SK-N-MC (cell line): ENCODE results near the gene ARL6IP4.

Experiments used
- EZH2 ChIP-seq: fragments of 200-600 bp; sonication (generic); IDR thresholded peaks from one replicate; pipeline ENCODE4 v1.6.1; 2017; ENCODE audit warnings: antibody characterized with exemption
- FOXP2 ChIP-seq: optimal IDR thresholded peaks from 2 replicates; pipeline ENCODE3; 2011; ENCODE audit warnings: mild to moderate bottlenecking, moderate library complexity; ENCODE audit not compliant: insufficient read depth; ENCODE audit errors: extremely low read length, control extremely low read depth
- POLR2AphosphoS5 ChIP-seq: IDR thresholded peaks from 2 replicates; pipeline ENCODE4 v1.6.1; 2012; ENCODE audit warnings: mild to moderate bottlenecking, low read depth, low read length, borderline replicate concordance

GRCh38 chr12:122951406-122951805, 29.1 kb upstream of the ARL6IP4 start:
- TF ChIP-seq EZH2 (no peak), POLR2AphosphoS5 (no peak), FOXP2 (no peak)
